Upper lobe of left lung (tissue), 4 donors: ENCODE data around the gene VSIR.

ENCODE experiments used
- EP300 ChIP-seq, 4 donors: sonication (generic); formaldehyde crosslinking; IDR thresholded peaks; one replicate each; pipeline ENCODE4 v1.5.1; 2017; ENCODE audit warnings: antibody characterized with exemption in 4 of 4, control low read depth in 2 of 4
- POLR2A ChIP-seq, 4 donors: fragments of 450-650 bp; IDR thresholded peaks; one replicate each; pipeline ENCODE4 v1.5.1; 2016 to 2017; ENCODE audit warnings: antibody characterized with exemption in 4 of 4, mild to moderate bottlenecking in 2 of 4
- POLR2AphosphoS5 ChIP-seq, 2 donors: sonication (generic); formaldehyde crosslinking; IDR thresholded peaks; one replicate each; pipeline ENCODE4 v1.5.1; 2017; ENCODE audit warnings: antibody characterized with exemption in 2 of 2
- TF ChIP-seq, protein P1 (sequence below), 6 experiments: fragments of 450-650 bp in 4 of 6; fragments of 200-600 bp in 2 of 6; sonication (generic) in 2 of 6; IDR thresholded peaks; one replicate each; pipeline ENCODE4 v1.5.1; 2016 to 2019; ENCODE audit warnings: antibody characterized with exemption in 6 of 6

DNA sequence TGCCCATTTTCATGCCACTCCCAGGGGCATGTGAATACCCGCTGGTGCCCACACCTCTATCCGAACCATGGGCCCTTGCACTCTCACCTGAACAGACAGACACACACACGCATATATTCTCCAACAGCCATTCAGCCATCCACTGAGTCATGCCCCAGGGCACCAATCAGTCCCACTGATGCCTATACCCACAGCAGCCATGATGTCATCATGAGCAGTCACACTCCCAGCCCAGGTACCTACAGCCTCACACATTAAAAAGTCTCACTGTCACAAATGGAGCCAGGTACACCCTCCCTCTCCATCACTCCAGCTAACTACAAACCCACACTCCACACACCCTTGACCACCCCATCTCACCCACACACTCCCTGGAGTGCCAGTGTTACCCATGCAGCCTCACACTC is 12.2 kb downstream of the VSIR start:
- TF ChIP-seq, protein P1, sequence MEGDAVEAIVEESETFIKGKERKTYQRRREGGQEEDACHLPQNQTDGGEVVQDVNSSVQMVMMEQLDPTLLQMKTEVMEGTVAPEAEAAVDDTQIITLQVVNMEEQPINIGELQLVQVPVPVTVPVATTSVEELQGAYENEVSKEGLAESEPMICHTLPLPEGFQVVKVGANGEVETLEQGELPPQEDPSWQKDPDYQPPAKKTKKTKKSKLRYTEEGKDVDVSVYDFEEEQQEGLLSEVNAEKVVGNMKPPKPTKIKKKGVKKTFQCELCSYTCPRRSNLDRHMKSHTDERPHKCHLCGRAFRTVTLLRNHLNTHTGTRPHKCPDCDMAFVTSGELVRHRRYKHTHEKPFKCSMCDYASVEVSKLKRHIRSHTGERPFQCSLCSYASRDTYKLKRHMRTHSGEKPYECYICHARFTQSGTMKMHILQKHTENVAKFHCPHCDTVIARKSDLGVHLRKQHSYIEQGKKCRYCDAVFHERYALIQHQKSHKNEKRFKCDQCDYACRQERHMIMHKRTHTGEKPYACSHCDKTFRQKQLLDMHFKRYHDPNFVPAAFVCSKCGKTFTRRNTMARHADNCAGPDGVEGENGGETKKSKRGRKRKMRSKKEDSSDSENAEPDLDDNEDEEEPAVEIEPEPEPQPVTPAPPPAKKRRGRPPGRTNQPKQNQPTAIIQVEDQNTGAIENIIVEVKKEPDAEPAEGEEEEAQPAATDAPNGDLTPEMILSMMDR (IDR thresholded peaks at IDR 0.05) = no peak
- TF ChIP-seq EP300 (IDR thresholded peaks at IDR 0.05) (no peak), POLR2A (IDR thresholded peaks at IDR 0.05) (no peak), POLR2AphosphoS5 (IDR thresholded peaks at IDR 0.05) (no peak)
